NCI-H1092 (cell line): ENCODE data around the gene TAF11L14.

ENCODE experiments used
- DNase-seq: peaks from one replicate; lab custom pipeline; 2025; lab: John Stamatoyannopoulos, UW

TAF11L14 gene

GRCh38 chr5:17679597-17680203, 45.4 kb downstream of the TAF11L14 start:
- no peak for DNase-seq

GRCh38 chr5:17680737-17681136, 46.5 kb downstream of the TAF11L14 start:
- DNase-seq, result no peak
